Skeletal muscle tissue (tissue), 4 donors: Measurements from ENCODE around the gene CIBAR2. TPM values are rescaled to one million over a fixed set of nuclear protein-coding genes. Genes with fewer than 3 reads are reported as not detected.
A peak's percentile ranks its signal among the peaks of the same experiment; 100 is the strongest.
"Not testable (repeated sequence)": the region's sequence is repeated elsewhere in the genome, so short reads cannot be mapped to it uniquely, and the experiment has no call there.

Source experiments
- H3K27ac ChIP-seq: one replicate; pipeline ENCODE4 v1.7.0; 2013; ENCODE audit warnings: mild to moderate bottlenecking, low read depth, low read length, inconsistent platforms
- H3K27me3 ChIP-seq, 3 donors: one replicate each; pipeline ENCODE4 v1.7.0; 2013; ENCODE audit warnings: low read length in 3 of 3; ENCODE audit not compliant: control insufficient read depth in 3 of 3, insufficient read depth in 3 of 3
- H3K36me3 ChIP-seq, 3 donors: one replicate each; pipeline ENCODE4 v1.7.0; 2013; ENCODE audit warnings: low read length in 3 of 3; ENCODE audit not compliant: control insufficient read depth in 3 of 3, insufficient read depth in 3 of 3
- H3K4me1 ChIP-seq, 3 donors: one replicate each; pipeline ENCODE4 v1.7.0; 2013; ENCODE audit warnings: low read length in 3 of 3, mild to moderate bottlenecking in 3 of 3; ENCODE audit not compliant: control insufficient read depth in 3 of 3, insufficient read depth in 3 of 3
- H3K4me3 ChIP-seq, 3 donors: one replicate each; pipeline ENCODE4 v1.7.0; 2013; ENCODE audit warnings: low read length in 3 of 3
- H3K9ac ChIP-seq, 3 donors: one replicate each; pipeline ENCODE4 v1.7.0; 2013; ENCODE audit warnings: low read length in 3 of 3, mild to moderate bottlenecking in 3 of 3, moderate library complexity in 2 of 3, low read depth in 1 of 3
- H3K9me3 ChIP-seq, 3 donors: one replicate each; pipeline ENCODE4 v1.7.0; 2013; ENCODE audit warnings: low read length in 3 of 3; ENCODE audit not compliant: control insufficient read depth in 3 of 3
- total RNA-seq: library from RNA; depleted of rRNA; stranded (reverse); fragments of >200 nt; gene quantifications from one replicate; pipeline ENCODE4 v1.2.3, GENCODE V29; 2014
- donor health status: Osteomylitis.

The CIBAR2 gene
- total RNA-seq, 1 donor from 2014 or later, result not detected

DNA sequence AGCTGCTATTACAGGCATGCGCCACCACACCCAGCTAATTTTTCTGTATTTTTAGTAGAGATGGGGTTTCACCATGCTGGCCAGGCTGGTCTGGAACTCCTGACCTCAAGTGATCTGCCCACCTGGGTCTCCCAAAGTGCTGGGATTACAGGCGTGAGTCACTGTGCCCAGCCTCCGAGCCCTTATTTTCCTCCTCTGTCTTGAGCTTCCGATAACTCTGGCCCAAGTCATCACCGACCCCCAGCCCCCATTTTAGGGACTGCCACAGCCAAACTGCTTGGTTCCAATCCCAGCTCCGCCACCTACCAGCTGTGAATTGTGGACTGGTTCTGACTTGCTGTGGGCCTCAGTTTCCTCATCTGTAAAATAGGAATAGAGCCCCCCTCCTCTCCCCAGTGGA is 11.2 kb upstream of the CIBAR2 start:
- Histone ChIP-seq H3K4me3 (peak overlapping the region in 2 of 3 donors; percentile 51 to 52), H3K4me1 (peaks cover 36 to 40% (median 37%) of the 10 kb centered on the region in 3 donors), H3K27ac (peak overlapping the region; percentile 78), H3K9ac (peak overlapping the region; percentile 59 to 76 (median 74))
- not testable (repeated sequence) for H3K36me3 ChIP-seq, H3K27me3 ChIP-seq, H3K9me3 ChIP-seq

DNA sequence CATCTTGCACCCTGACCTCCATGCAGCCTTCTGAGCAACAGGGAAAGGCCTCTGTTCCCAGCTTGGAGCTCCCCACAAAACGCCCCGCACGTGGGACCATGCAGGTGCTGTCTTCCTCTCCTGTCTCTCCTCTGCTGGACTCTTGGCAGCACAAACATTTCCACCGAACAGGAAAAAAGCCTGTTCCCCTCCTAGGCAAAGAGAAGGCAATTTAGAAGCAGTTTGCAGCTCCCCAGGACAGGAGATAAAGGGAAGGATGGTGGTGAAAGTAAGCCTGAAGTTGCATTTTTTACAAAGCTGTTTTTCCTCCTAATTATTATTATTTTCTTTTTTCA is 7.7 kb upstream of the CIBAR2 start:
- peak overlapping the region in 1 of 3 donors; percentile 16 for H3K9ac ChIP-seq
- H3K36me3 ChIP-seq, result no peaks in the 10 kb centered on the region
- H3K9me3 ChIP-seq, result no peaks in the 10 kb centered on the region
- H3K27me3 ChIP-seq, result no peaks in the 10 kb centered on the region
- H3K27ac ChIP-seq, result no peak overlapping the region
- peaks cover 17 to 21% (median 18%) of the 10 kb centered on the region in 3 donors for H3K4me1 ChIP-seq
- H3K4me3 ChIP-seq, result no peak overlapping the region

DNA sequence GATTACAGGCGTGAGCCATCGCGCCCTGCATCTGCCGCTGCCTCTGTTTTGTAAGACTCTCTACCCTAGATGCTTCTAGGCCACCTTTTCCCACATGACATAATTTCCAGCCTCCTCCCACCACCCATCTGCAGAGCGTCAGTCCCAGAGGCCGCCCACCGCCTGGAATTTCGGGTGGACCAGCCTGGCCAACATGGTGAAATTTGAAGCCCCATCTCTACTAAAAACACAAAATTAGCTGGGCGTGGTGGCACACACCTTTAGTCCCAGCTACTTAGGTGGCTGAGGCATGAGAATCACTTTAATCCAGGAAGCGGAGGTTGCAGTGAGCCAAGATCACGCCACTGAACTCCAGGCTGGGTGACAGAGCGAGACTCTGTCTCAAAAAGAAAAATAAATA is 5.1 kb upstream of the CIBAR2 start:
- Histone ChIP-seq H3K36me3 (no peaks in the 10 kb centered on the region), H3K4me3 (no peak overlapping the region), H3K9ac (no peak overlapping the region), H3K9me3 (no peaks in the 10 kb centered on the region), H3K4me1 (peaks cover 4 to 7% (median 5%) of the 10 kb centered on the region in 3 donors), H3K27me3 (no peaks in the 10 kb centered on the region), H3K27ac (no peak overlapping the region)

DNA sequence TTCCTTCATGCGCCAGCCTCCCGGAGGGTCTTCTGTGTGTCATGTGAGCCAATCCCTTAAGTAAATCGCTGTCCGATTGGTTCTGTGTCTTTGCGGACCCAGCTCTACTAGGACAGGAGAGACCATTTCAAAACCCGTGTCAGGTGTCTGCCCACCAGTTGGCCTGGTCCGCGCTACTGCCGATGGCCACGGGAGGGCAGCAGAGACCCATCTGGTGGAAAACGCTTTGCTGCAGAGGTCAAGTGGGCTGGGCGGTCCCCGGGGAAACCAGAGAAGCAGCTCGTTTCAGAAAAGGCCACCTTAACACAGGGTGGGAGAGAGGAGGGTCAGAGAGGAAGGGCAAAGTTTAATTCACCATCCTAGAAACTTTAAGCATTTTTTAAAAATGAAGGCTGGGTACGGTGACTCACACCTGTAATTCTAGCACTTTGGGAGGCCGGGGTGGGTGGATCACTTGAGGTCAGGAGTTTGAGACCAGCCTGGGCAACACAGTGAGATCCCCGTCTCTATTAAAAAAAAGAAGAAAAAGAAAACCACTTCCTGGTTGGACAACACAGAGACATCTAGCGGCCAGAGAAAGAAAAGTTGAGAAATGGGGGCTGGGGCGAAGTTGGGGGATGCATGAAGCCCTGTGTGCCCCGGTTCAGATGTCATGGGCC is 2.8 kb upstream of the CIBAR2 start:
- Histone ChIP-seq H3K9ac (peak overlapping the region in 2 of 3 donors; percentile 16 to 62), H3K4me1 (peaks cover 4 to 7% (median 5%) of the 10 kb centered on the region in 3 donors), H3K4me3 (peak overlapping the region in 2 of 3 donors; percentile 16 to 38), H3K36me3 (no peaks in the 10 kb centered on the region), H3K27ac (no peak overlapping the region), H3K27me3 (no peaks in the 10 kb centered on the region), H3K9me3 (no peaks in the 10 kb centered on the region)

DNA sequence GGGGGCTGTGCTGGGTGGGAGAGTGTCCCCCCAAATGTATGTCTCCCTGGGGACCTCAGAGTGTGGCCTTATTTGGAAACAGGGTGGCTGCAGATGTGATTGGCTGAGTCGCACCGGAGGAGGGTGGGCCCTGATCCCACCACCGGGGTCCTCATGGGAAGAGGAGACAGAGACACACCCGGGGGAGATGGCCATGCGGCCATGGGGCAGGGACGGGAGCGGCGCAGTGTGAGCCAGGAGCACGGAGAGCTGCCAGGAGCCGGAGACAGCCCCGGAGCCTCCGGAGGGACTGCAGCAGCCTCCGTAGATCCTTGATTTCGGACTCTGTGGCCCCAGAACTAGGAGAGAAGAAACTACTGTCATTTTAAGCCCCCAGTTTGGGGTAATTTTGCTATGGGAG is 1.6 kb upstream of the CIBAR2 start:
- Histone ChIP-seq H3K4me1 (peaks cover 4 to 7% (median 5%) of the 10 kb centered on the region in 3 donors), H3K27ac (no peak overlapping the region), H3K27me3 (no peaks in the 10 kb centered on the region), H3K36me3 (no peaks in the 10 kb centered on the region), H3K9me3 (no peaks in the 10 kb centered on the region), H3K4me3 (no peak overlapping the region), H3K9ac (no peak overlapping the region)

DNA sequence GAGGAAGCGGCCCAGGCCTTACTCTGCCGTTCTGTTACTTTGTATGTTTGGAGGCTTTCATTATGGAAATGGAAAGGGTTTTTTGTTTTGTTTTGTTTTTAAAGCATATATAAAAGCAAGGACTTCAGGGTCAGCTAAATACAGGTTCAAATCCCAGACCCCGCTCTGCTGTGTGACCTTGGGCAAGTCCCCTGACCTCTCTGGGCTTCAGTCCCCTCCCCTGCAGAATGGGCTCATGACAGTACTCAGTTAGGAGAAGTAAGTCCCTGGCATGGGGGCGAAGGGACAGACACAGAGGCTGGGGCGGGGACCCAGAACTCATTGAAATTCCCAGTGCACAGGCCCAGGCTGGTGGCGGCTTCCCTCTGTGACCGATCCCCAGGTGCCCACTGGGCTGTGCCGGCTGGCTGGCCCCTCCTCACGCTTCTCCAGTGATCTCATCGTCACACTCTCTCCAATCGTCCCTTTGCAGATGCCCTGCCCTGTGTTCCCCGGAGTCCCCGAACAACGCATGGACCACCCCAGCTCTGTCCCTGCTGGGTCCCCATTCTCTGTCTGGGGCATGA is 979 bp upstream of the CIBAR2 start:
- H3K4me1 ChIP-seq, result peaks cover 4 to 7% (median 5%) of the 10 kb centered on the region in 3 donors
- H3K27ac ChIP-seq, result no peak overlapping the region
- no peak overlapping the region for H3K9ac ChIP-seq
- peaks cover 0 to 1% (median 0%) of the 10 kb centered on the region in 3 donors for H3K27me3 ChIP-seq
- no peaks in the 10 kb centered on the region for H3K9me3 ChIP-seq
- H3K36me3 ChIP-seq, result no peaks in the 10 kb centered on the region
- H3K4me3 ChIP-seq, result no peak overlapping the region

DNA sequence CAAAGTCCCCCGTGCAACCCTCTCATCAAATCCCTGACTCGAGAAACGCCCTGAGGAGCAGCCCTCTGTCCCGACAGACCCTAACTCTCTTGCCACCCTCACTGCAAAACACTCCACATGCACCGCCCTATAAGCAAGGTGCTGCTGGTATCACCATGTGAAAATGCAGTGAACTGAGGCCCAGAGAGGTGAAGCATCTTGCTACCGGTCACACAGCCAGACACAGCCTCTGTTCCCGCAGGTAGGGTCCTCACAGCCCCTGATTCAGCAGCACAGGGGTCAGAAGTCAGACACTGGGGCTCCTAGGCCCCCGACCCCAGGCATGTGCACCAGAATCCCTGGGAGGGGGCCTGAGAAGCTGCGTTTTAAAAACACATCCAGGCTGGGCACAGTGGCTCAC is 1.1 kb downstream of the CIBAR2 start:
- Histone ChIP-seq H3K4me1 (peaks cover 4 to 7% (median 5%) of the 10 kb centered on the region in 3 donors), H3K36me3 (no peaks in the 10 kb centered on the region)

DNA sequence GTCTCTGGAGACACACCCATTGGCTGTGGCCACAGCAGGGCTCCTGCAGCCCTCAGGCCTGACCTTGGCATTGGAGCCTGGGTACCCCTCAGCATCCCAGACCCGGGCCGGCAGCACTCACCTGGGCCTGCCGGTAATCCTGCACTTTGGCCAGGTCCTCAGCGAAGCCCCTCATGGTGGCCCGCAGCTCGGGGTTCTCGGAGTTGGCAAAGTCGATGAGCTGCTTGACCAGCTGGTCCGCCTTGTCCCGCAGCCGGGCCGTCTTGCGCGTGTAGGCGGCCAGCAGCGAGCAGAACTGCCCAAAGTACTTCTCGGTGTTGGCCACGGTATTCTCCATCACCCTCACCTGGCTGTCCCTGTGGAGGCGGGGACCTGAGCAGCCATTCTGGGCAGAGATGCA is 2.2 kb downstream of the CIBAR2 start:
- Histone ChIP-seq H3K27me3 (peaks cover 0 to 4% (median 3%) of the 10 kb centered on the region in 3 donors), H3K9ac (no peak overlapping the region), H3K27ac (no peak overlapping the region), H3K9me3 (no peaks in the 10 kb centered on the region), H3K4me3 (no peak overlapping the region), H3K36me3 (no peaks in the 10 kb centered on the region), H3K4me1 (peaks cover 7 to 9% (median 8%) of the 10 kb centered on the region in 3 donors)

More for the DNA sequence above, 1.1 kb downstream of the CIBAR2 start:
- no peaks in the 10 kb centered on the region for H3K9me3 ChIP-seq
- H3K27ac ChIP-seq, result no peak overlapping the region
- H3K4me3 ChIP-seq, result no peak overlapping the region
- H3K27me3 ChIP-seq, result peaks cover 0 to 4% (median 3%) of the 10 kb centered on the region in 3 donors
- H3K9ac ChIP-seq, result no peak overlapping the region

DNA sequence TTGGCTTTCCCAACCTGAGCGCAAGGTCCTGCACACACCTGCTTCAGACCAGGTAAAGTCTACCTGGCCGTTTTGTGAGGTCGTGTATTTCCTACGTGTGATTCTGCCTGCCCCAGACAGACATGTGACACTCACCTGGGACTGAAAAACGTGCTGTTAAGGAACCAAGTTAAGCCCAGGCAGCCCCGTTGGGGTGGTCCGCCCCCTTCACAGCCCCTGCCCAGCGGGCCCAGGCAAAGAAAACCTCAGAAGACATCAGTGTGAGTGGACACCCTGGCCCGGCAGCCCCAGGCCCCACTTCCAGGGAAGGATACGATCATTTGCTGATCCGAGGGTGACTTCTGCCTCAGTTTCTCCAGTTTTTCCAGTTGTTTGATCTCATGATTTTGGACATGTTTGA is 4.7 kb downstream of the CIBAR2 start:
- H3K4me1 ChIP-seq, result peaks cover 7 to 15% (median 9%) of the 10 kb centered on the region in 3 donors

DNA sequence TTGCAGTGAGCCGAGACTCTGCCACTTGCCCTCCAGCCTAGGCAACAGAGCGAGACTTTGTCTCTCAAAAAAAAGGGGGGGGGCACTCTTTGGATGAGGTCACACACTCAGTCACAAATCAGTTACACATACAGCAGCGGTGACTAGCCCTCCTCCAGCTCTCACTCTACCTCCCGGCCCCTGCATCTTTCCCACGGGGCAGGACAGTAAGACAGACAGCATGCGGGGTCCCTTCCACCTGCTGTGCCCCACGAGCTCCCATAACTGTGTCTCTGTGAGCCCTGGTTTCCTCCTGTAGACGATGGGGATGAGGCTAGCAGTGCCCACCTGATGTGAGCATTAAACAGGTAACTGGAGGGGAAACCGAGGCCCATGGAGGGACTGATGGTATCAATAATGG is 5.2 kb downstream of the CIBAR2 start:
- H3K27me3 ChIP-seq, result peaks cover 0 to 4% (median 3%) of the 10 kb centered on the region in 3 donors
- no peak overlapping the region for H3K27ac ChIP-seq
- peaks cover 7 to 15% (median 9%) of the 10 kb centered on the region in 3 donors for H3K4me1 ChIP-seq
- H3K4me3 ChIP-seq, result no peak overlapping the region
- no peaks in the 10 kb centered on the region for H3K36me3 ChIP-seq
- H3K9me3 ChIP-seq, result no peaks in the 10 kb centered on the region
- H3K9ac ChIP-seq, result no peak overlapping the region

More for the DNA sequence above, 4.7 kb downstream of the CIBAR2 start:
- Histone ChIP-seq H3K27ac (no peak overlapping the region), H3K9me3 (no peaks in the 10 kb centered on the region), H3K9ac (no peak overlapping the region), H3K4me3 (no peak overlapping the region), H3K27me3 (peaks cover 0 to 4% (median 3%) of the 10 kb centered on the region in 3 donors), H3K36me3 (no peaks in the 10 kb centered on the region)
